Iris pigment epithelial cell (primary cell): ENCODE results near the gene SH3PXD2A.

Source experiments
- DNase-seq: peaks from one replicate; pipeline ENCODE4 v3.0.0-alpha.2; 2011; ENCODE audit warnings: low read depth

The SH3PXD2A gene

GRCh38 chr10:103544657-103545310, 310.6 kb downstream of the SH3PXD2A start:
- DNase-seq, result no peak
